H1 (cell line): ENCODE data around the gene SCNN1G. TPM values are rescaled to one million over a fixed set of nuclear protein-coding genes. Genes with fewer than 3 reads are reported as not detected.

ENCODE experiments used
- BRCA1 ChIP-seq: IDR thresholded peaks from 2 replicates; pipeline ENCODE4 v1.6.1; 2012; ENCODE audit warnings: low read depth, low read length, improper control_type of control experiment
- CTCF ChIP-seq, 3 experiments: IDR thresholded peaks; 1 replicate in 2 of 3; 2 replicates in 1 of 3; pipeline versions ENCODE4 v1.5.1 to v1.6.1; 2011; ENCODE audit warnings: low read length in 3 of 3, mild to moderate bottlenecking in 3 of 3, inconsistent platforms in 2 of 3, low read depth in 1 of 3, moderate library complexity in 1 of 3; ENCODE audit not compliant: insufficient read depth in 1 of 3; ENCODE audit errors: control extremely low read depth in 1 of 3
- MAFK ChIP-seq: IDR thresholded peaks from 2 replicates; pipeline ENCODE4 v1.6.1; 2012; ENCODE audit warnings: low read depth, mild to moderate bottlenecking, improper control_type of control experiment, low read length
- RNF2 ChIP-seq: fragments of 200-900, 300-1000 bp; sonication (generic); IDR thresholded peaks from 2 replicates; pipeline ENCODE4 v1.7.1; 2016; ENCODE audit warnings: borderline replicate concordance, low read depth, mild to moderate bottlenecking, antibody characterized with exemption, low read length; ENCODE audit not compliant: poor library complexity, severe bottlenecking; ENCODE audit errors: missing control alignments
- SP4 ChIP-seq: IDR thresholded peaks from 2 replicates; pipeline ENCODE4 v1.6.1; 2012; ENCODE audit warnings: low read length, inconsistent platforms
- TAF1 ChIP-seq: IDR thresholded peaks from 2 replicates; pipeline ENCODE4 v1.6.1; 2011; ENCODE audit warnings: mild to moderate bottlenecking, low read depth, low read length
- TBP ChIP-seq: IDR thresholded peaks from 2 replicates; pipeline ENCODE4 v1.6.1; 2011; ENCODE audit warnings: low read depth, low read length, improper control_type of control experiment
- YY1 ChIP-seq: IDR thresholded peaks from 2 replicates; pipeline ENCODE4 v1.6.1; 2011; ENCODE audit warnings: low read depth, mild to moderate bottlenecking, low read length
- polyA plus RNA-seq, 7 experiments: library from polyadenylated mRNA; depleted of rRNA in 3 of 7; stranded (reverse) in 5 of 7; unstranded in 2 of 7; fragments of >200 nt in 5 of 7; fragments of 200-250 nt in 2 of 7; gene quantifications; 1 replicate in 5 of 7; 2 replicates in 1 of 7; 4 replicates in 1 of 7; pipeline versions ENCODE4 v1.2.1 to v1.2.3, GENCODE V29; 2011 to 2013; ENCODE audit warnings: missing spikeins in 2 of 7, mixed read lengths in 2 of 7
- total RNA-seq: library from RNA; stranded (reverse); fragmentation: NEBNext Ultra II Directional; extraction: Animal tissue kit (Norgen Biotek cat#: 25700); gene quantifications from 2 replicates; pipeline ENCODE4 v1.2.1, GENCODE V29; 2021

SCNN1G gene
- total and polyA plus RNA-seq, 2 of the 8 experiments (the other 6 are each of a cell fraction or from before 2014, with no cell fraction given) = 0.73 to 1.1 TPM

- TF ChIP-seq TAF1 (no peak), SP4 (no peak), RNF2 (no peak), TBP (no peak), CTCF (IDR thresholded peaks at IDR 0.05; ENCODE audit: control extremely low read depth in 1 of 3, insufficient read depth in 1 of 3, low read depth in 1 of 3, low read length in 3 of 3) (no peak), YY1 (no peak), MAFK (no peak), BRCA1 (no peak)
These were observed 34.2 kb downstream of the SCNN1G start (continued) for GRCh38 chr16:23216658-23217246.
